SK-N-SH treated with all-trans-retinoic acid at 6 μM for 48 hours (cell line): ENCODE results near the gene BTG2.

ENCODE experiments used
- CSDC2 ChIP-seq: fragments of 250-450 bp; sonication (Bioruptor Pico); IDR thresholded peaks from 2 replicates; pipeline ENCODE4 v1.5.0; 2020; ENCODE audit warnings: mild to moderate bottlenecking, moderate library complexity
- GLIS3 ChIP-seq: fragments of 250-450 bp; sonication (Bioruptor Pico); IDR thresholded peaks from 2 replicates; pipeline ENCODE4 v1.5.0; 2020; ENCODE audit warnings: mild to moderate bottlenecking, moderate library complexity
- POU6F1 ChIP-seq: fragments of 250-450 bp; sonication (Bioruptor Pico); IDR thresholded peaks from 2 replicates; pipeline ENCODE4 v1.8.0; 2021; ENCODE audit warnings: low read depth, mild to moderate bottlenecking, moderate library complexity, borderline replicate concordance
- RARB ChIP-seq: fragments of 250-450 bp; sonication (Bioruptor Pico); IDR thresholded peaks from 2 replicates; pipeline ENCODE4 v1.8.0; 2021; ENCODE audit warnings: mild to moderate bottlenecking, moderate library complexity
- TCF4 ChIP-seq: fragments of 250-450 bp; sonication (Bioruptor Pico); IDR thresholded peaks from 2 replicates; pipeline ENCODE4 v1.8.0; 2021; ENCODE audit warnings: mild to moderate bottlenecking, moderate library complexity, borderline replicate concordance
- ZFP30 ChIP-seq: fragments of 450-650 bp; formaldehyde crosslinking; IDR thresholded peaks from 2 replicates; pipeline ENCODE4 v1.5.0; 2022; ENCODE audit warnings: mild to moderate bottlenecking, moderate library complexity
- ZNF565 ChIP-seq: fragments of 450-650 bp; formaldehyde crosslinking; conservative IDR thresholded peaks from 2 replicates; pipeline ENCODE4 v1.5.0; 2020; ENCODE audit warnings: low read depth, mild to moderate bottlenecking, moderate library complexity

DNA sequence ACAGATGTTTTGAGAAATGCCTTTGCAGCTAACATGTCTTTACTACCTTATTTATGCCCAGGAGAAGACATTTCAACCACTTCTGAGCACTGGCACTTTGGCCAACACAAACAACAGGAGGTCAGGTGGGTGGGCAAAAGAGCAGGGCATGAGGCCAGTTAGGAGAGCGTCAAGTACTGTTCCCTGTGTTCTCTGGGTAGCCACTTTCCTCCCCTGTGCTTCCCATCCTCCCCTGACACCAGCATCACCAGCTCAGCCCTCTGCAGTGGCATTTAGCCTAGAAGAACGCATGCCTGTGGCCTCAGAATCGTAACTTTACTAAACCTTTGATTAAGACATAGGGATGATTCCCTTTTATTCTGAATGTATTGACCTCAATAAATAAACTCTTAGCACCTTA is 18.3 kb downstream of the BTG2 start:
- no peak for TF ChIP-seq RARB (CRISPR knock-in tag)
- no peak for TF ChIP-seq TCF4 (CRISPR knock-in tag)
- TF ChIP-seq ZNF565 (CRISPR knock-in tag), result no peak
- TF ChIP-seq GLIS3 (CRISPR knock-in tag), result no peak
- TF ChIP-seq CSDC2 (CRISPR knock-in tag), result no peak
- no peak for TF ChIP-seq ZFP30 (CRISPR knock-in tag)
- TF ChIP-seq POU6F1, result no peak
